ENCODE data around the gene METTL27.

METTL27 gene

GRCh38 chr7:73828107-73828803 is 14.1 kb downstream of the METTL27 start:
- DNase-seq, result peak; percentile 28 to 71 (median 64)

GRCh38 chr7:73827567-73828106 is 14.7 kb downstream of the METTL27 start:
- 26% methylated on average over 3 of the region's 11 CpGs for WGBS (ENCODE audit: insufficient coverage)

More at GRCh38 chr7:73828107-73828803, 14.1 kb downstream of the METTL27 start:
- H3K36me3 ChIP-seq (ENCODE audit: control insufficient read depth in 4 of 4, insufficient read depth in 4 of 4, low read length in 3 of 4), result no peaks in the 10 kb centered on the region
- ChIA-PET CTCF (interaction anchor here (1.0 to 3.8 kb wide), 7 partner anchors 16 to 221 kb away, joined by 3 to 23 read pairs (median 4); no protein-coding TSS in a partner anchor), POLR2A (no interaction called here)
- H3K4me1 ChIP-seq (ENCODE audit: control extremely low read depth in 1 of 4, control insufficient read depth in 4 of 4, insufficient read depth in 4 of 4, low read length in 3 of 4), result peaks cover 5 to 37% (median 32%) of the 10 kb centered on the region in 4 experiments
- H3K27me3 ChIP-seq (replicated peaks in 2 of 5; ENCODE audit: control insufficient read depth in 4 of 5, insufficient read depth in 5 of 5, low read length in 4 of 5), result peaks cover 0 to 8% (median 4%) of the 10 kb centered on the region in 5 experiments
- H3K27ac ChIP-seq (ENCODE audit: insufficient read depth in 1 of 2, low read depth in 1 of 2, low read length in 2 of 2, poor library complexity in 1 of 2, severe bottlenecking in 2 of 2), result no peak overlapping the region
- H3K4me3 ChIP-seq (ENCODE audit: control insufficient read depth in 1 of 7, extremely low read depth in 1 of 7, insufficient read depth in 4 of 7, low read depth in 2 of 7, low read length in 6 of 7), result peak overlapping the region in 1 of 7 experiments; percentile 39
- no peaks in the 10 kb centered on the region for H3K9me3 ChIP-seq (ENCODE audit: control extremely low read depth in 1 of 5, control insufficient read depth in 4 of 5, insufficient read depth in 2 of 5, low read depth in 1 of 5, low read length in 4 of 5)
- 65% methylated on average over 6 of the region's 14 CpGs for WGBS (ENCODE audit: insufficient coverage)

DNA sequence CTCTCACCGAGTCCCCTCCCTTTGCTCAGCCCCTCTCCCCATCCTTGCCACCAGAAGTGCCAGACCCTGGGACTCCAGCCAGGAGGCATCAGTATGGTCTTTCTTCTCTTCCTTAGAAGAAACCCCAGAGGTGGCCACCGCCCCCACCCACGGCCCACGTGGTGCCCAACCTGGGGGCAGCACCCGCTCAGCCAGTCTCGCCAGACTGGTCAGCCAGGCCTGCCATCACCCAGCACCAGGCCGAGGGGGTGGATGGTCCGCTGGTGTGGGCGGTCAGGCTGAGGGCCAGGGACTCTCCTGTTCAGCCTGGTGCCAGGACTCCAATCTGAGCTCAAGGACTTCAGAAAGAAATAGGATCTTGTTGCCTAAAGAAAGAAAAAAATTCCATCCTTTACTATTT is 17.3 kb downstream of the METTL27 start:
- Histone ChIP-seq H3K9me3 (ENCODE audit: control extremely low read depth in 1 of 5, control insufficient read depth in 4 of 5, insufficient read depth in 2 of 5, low read depth in 1 of 5, low read length in 4 of 5) (no peaks in the 10 kb centered on the region), H3K36me3 (ENCODE audit: control insufficient read depth in 4 of 4, insufficient read depth in 4 of 4, low read length in 3 of 4) (no peaks in the 10 kb centered on the region), H3K4me1 (ENCODE audit: control extremely low read depth in 1 of 4, control insufficient read depth in 4 of 4, insufficient read depth in 4 of 4, low read length in 3 of 4) (peaks cover 5 to 37% (median 32%) of the 10 kb centered on the region in 4 experiments), H3K4me3 (ENCODE audit: control insufficient read depth in 1 of 7, extremely low read depth in 1 of 7, insufficient read depth in 4 of 7, low read depth in 2 of 7, low read length in 6 of 7) (no peak overlapping the region), H3K27me3 (replicated peaks in 2 of 5; ENCODE audit: control insufficient read depth in 4 of 5, insufficient read depth in 5 of 5, low read length in 4 of 5) (peaks cover 0 to 7% (median 2%) of the 10 kb centered on the region in 5 experiments), H3K27ac (ENCODE audit: insufficient read depth in 1 of 2, low read depth in 1 of 2, low read length in 2 of 2, poor library complexity in 1 of 2, severe bottlenecking in 2 of 2) (no peak overlapping the region)
- ChIA-PET CTCF (interaction anchor here (0.5 to 3.8 kb wide), 4 partner anchors 26 to 97 kb away, joined by 3 to 16 read pairs (median 8); no protein-coding TSS in a partner anchor), POLR2A (no interaction called here)
- WGBS (ENCODE audit: insufficient coverage), result 86% methylated on average over 6 of the region's 9 CpGs
- DNase-seq, result no peak

More at GRCh38 chr7:73827567-73828106, 14.7 kb downstream of the METTL27 start:
- Histone ChIP-seq H3K4me1 (ENCODE audit: control extremely low read depth in 1 of 4, control insufficient read depth in 4 of 4, insufficient read depth in 4 of 4, low read length in 3 of 4) (peaks cover 5 to 37% (median 32%) of the 10 kb centered on the region in 4 experiments), H3K4me3 (ENCODE audit: control insufficient read depth in 1 of 7, extremely low read depth in 1 of 7, insufficient read depth in 4 of 7, low read depth in 2 of 7, low read length in 6 of 7) (peak overlapping the region in 1 of 7 experiments; percentile 46), H3K27me3 (replicated peaks in 2 of 5; ENCODE audit: control insufficient read depth in 4 of 5, insufficient read depth in 5 of 5, low read length in 4 of 5) (peaks cover 0 to 10% (median 4%) of the 10 kb centered on the region in 5 experiments), H3K9me3 (ENCODE audit: control extremely low read depth in 1 of 5, control insufficient read depth in 4 of 5, insufficient read depth in 2 of 5, low read depth in 1 of 5, low read length in 4 of 5) (no peaks in the 10 kb centered on the region), H3K27ac (ENCODE audit: insufficient read depth in 1 of 2, low read depth in 1 of 2, low read length in 2 of 2, poor library complexity in 1 of 2, severe bottlenecking in 2 of 2) (no peak overlapping the region), H3K36me3 (ENCODE audit: control insufficient read depth in 4 of 4, insufficient read depth in 4 of 4, low read length in 3 of 4) (no peaks in the 10 kb centered on the region)
- DNase-seq, result peak in 2 of 3 donors; percentile 35 to 45
- ChIA-PET CTCF (interaction anchor here (1.0 to 3.8 kb wide), 11 partner anchors 14 to 573 kb away, joined by 3 to 23 read pairs (median 3); partner anchors contain the start of gene ABHD11), POLR2A (no interaction called here)

DNA sequence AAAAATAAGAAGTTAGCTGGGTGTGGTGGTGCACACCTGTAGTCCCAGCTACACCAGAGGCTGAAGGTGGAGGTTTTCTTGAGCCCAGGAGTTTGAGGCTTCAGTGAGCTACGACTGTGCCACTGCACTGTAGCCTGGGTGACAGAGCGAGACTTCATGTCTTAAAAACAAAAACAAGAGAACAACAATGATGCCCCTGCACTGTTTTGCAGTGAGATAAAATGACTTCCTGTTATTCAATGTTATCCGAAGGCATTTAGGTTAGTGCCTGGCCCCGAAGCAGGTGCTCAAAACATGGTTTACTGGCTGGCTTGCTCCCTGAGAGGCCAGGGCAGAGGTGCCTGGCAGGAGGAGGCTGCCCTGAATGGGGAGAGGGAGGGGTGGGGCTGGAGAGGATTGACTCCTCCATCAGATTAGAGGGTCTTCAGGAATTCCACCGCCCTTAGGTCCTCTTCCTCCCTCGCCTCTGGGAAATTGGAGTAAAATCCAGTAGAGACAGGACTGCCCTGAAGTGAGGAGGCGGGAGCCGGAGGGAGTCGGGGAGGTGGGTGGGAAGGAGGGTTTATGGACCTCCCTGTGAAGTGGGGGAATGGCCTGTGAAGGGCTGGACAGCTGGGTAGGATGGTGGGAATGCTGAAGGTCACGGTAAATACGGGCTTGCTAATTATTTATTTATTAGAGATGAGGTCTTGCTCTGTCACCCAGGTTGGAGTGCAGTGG is 18.3 kb downstream of the METTL27 start:
- DNase-seq, result no peak
- Histone ChIP-seq H3K27ac (ENCODE audit: insufficient read depth in 1 of 2, low read depth in 1 of 2, low read length in 2 of 2, poor library complexity in 1 of 2, severe bottlenecking in 2 of 2) (no peak overlapping the region), H3K36me3 (ENCODE audit: control insufficient read depth in 4 of 4, insufficient read depth in 4 of 4, low read length in 3 of 4) (no peaks in the 10 kb centered on the region), H3K27me3 (replicated peaks in 2 of 5; ENCODE audit: control insufficient read depth in 4 of 5, insufficient read depth in 5 of 5, low read length in 4 of 5) (peaks cover 0 to 3% (median 2%) of the 10 kb centered on the region in 5 experiments), H3K9me3 (ENCODE audit: control extremely low read depth in 1 of 5, control insufficient read depth in 4 of 5, insufficient read depth in 2 of 5, low read depth in 1 of 5, low read length in 4 of 5) (no peaks in the 10 kb centered on the region), H3K4me3 (ENCODE audit: control insufficient read depth in 1 of 7, extremely low read depth in 1 of 7, insufficient read depth in 4 of 7, low read depth in 2 of 7, low read length in 6 of 7) (no peak overlapping the region), H3K4me1 (ENCODE audit: control extremely low read depth in 1 of 4, control insufficient read depth in 4 of 4, insufficient read depth in 4 of 4, low read length in 3 of 4) (peaks cover 5 to 32% (median 31%) of the 10 kb centered on the region in 4 experiments)
- WGBS (ENCODE audit: insufficient coverage), result 97% methylated on average over 8 of the region's 11 CpGs
- ChIA-PET CTCF (no interaction called here), POLR2A (no interaction called here)

DNA sequence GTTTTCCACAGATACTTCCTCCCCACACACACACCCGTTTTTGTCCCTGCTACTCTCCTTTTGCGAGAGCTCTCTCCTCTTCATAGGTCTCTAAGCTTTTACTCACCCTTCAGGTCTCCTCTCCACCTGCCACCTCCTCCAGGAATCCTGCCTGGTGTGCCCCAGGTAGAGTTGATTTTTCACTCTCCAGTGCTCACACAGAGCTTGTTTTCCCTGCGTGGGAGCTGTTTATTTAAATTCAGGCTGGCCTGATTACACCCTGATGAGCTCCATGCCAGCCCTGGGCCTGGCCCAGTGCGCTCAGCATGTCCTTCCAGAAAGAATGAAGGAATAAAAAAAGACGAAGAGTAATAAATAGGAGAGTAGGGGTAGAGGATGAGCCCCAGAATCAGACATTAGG is 19.1 kb downstream of the METTL27 start:
- ChIA-PET POLR2A (no interaction called here), CTCF (interaction anchor here (0.7 to 1.4 kb wide), 3 partner anchors 11 to 26 kb away, joined by 3 to 6 read pairs (median 5); no protein-coding TSS in a partner anchor)

DNA sequence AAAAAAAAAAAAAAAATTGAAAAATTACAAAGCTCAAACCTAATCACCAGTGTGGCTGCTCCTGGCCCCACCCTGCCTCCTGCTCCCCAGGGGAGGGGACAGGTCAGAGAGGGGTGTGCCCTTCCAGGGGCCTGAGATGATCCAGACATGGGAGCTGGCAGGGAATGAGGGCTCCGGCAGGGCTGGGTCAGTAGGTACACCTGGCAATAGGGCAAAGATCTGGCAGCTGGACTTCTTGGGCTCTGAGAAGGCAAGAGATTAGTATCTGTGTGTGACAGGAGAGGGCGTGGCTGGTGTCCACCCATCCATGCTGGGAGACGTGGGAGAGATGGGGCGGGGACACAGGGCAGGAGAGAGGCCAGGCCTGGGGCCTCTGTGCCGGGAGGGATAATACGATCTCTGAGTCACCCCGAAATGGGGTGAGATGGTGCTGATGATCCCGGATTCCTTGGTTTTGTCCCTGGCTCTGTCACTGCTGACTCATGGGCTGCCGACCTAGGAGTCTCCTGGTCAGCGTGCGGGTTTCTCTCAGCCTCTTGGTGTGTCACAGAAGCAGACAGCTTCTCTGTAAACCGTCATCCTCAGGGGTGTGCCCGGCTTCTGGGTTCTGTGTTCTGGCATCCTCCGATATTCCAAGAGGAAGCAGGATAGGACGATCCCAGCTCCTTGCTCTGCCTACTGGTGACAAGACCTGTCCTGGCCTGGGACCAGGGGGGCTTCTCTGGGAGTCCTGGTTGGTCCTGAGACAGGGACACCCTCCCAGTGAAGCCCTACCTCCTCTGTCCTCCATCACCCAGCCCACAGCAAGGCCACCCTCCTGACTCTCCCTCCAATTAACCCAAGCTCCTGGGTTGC is 19.8 kb downstream of the METTL27 start:
- H3K4me3 ChIP-seq (ENCODE audit: control insufficient read depth in 1 of 7, extremely low read depth in 1 of 7, insufficient read depth in 4 of 7, low read depth in 2 of 7, low read length in 6 of 7), result no peak overlapping the region
- POLR2A ChIA-PET, result interaction anchor here (0.6 kb wide), 1 partner anchor 66 kb away, joined by 3 read pairs; no protein-coding TSS in a partner anchor
- H3K27ac ChIP-seq (ENCODE audit: insufficient read depth in 1 of 2, low read depth in 1 of 2, low read length in 2 of 2, poor library complexity in 1 of 2, severe bottlenecking in 2 of 2), result no peak overlapping the region

More for the DNA sequence above, 19.1 kb downstream of the METTL27 start:
- Histone ChIP-seq H3K36me3 (ENCODE audit: control insufficient read depth in 4 of 4, insufficient read depth in 4 of 4, low read length in 3 of 4) (no peaks in the 10 kb centered on the region), H3K27ac (ENCODE audit: insufficient read depth in 1 of 2, low read depth in 1 of 2, low read length in 2 of 2, poor library complexity in 1 of 2, severe bottlenecking in 2 of 2) (no peak overlapping the region), H3K9me3 (ENCODE audit: control extremely low read depth in 1 of 5, control insufficient read depth in 4 of 5, insufficient read depth in 2 of 5, low read depth in 1 of 5, low read length in 4 of 5) (no peaks in the 10 kb centered on the region), H3K4me3 (ENCODE audit: control insufficient read depth in 1 of 7, extremely low read depth in 1 of 7, insufficient read depth in 4 of 7, low read depth in 2 of 7, low read length in 6 of 7) (no peak overlapping the region), H3K4me1 (ENCODE audit: control extremely low read depth in 1 of 4, control insufficient read depth in 4 of 4, insufficient read depth in 4 of 4, low read length in 3 of 4) (peaks cover 5 to 26% (median 25%) of the 10 kb centered on the region in 4 experiments), H3K27me3 (replicated peaks in 2 of 5; ENCODE audit: control insufficient read depth in 4 of 5, insufficient read depth in 5 of 5, low read length in 4 of 5) (peaks cover 0 to 3% (median 2%) of the 10 kb centered on the region in 5 experiments)
- DNase-seq, result no peak
- WGBS (ENCODE audit: insufficient coverage), result 96% methylated on average over 5 of the region's 5 CpGs

More for the DNA sequence above, 19.8 kb downstream of the METTL27 start:
- peaks cover 5 to 19% (median 18%) of the 10 kb centered on the region in 4 experiments for H3K4me1 ChIP-seq (ENCODE audit: control extremely low read depth in 1 of 4, control insufficient read depth in 4 of 4, insufficient read depth in 4 of 4, low read length in 3 of 4)
- H3K9me3 ChIP-seq (ENCODE audit: control extremely low read depth in 1 of 5, control insufficient read depth in 4 of 5, insufficient read depth in 2 of 5, low read depth in 1 of 5, low read length in 4 of 5), result no peaks in the 10 kb centered on the region
- no peaks in the 10 kb centered on the region for H3K36me3 ChIP-seq (ENCODE audit: control insufficient read depth in 4 of 4, insufficient read depth in 4 of 4, low read length in 3 of 4)
- peaks cover 0 to 3% (median 2%) of the 10 kb centered on the region in 5 experiments for H3K27me3 ChIP-seq (replicated peaks in 2 of 5; ENCODE audit: control insufficient read depth in 4 of 5, insufficient read depth in 5 of 5, low read length in 4 of 5)
- CTCF ChIA-PET, result interaction anchor here (0.7 to 1.4 kb wide), 5 partner anchors 11 to 59 kb away, joined by 3 to 6 read pairs (median 4); no protein-coding TSS in a partner anchor
- 89% methylated on average over 14 of the region's 15 CpGs for WGBS (ENCODE audit: insufficient coverage)
- no peak for DNase-seq

All from common myeloid progenitor, CD34-positive (primary cell).